Measurements from ENCODE around the gene PRAC1.

DNA sequence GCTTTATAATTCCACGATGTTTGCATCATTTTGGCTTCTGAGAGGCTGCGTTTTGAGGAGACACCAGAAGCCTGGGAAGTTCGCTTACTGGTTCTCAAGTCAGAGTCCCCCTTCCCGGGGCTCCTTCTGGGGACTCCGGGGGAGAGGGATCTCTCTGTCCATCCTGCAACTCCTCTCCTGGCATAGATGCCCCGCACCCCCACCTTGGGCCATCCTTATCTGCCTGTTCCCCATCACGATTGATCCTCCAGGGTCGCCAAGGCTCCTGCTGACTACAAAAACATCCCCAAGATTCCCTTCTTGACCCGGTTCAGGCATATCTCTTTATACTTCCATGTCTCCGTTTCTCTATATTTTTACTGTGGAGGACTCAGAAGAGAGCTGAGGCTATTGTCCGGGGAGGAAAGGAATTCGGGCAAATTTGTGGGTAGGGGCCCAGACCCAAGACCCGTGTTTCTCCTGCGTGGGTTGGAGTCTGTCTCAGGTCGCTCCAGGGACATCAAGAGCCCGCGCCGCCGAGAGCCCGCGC, 24.7 kb upstream of the PRAC1 start:
- TF ChIP-seq, protein P1, sequence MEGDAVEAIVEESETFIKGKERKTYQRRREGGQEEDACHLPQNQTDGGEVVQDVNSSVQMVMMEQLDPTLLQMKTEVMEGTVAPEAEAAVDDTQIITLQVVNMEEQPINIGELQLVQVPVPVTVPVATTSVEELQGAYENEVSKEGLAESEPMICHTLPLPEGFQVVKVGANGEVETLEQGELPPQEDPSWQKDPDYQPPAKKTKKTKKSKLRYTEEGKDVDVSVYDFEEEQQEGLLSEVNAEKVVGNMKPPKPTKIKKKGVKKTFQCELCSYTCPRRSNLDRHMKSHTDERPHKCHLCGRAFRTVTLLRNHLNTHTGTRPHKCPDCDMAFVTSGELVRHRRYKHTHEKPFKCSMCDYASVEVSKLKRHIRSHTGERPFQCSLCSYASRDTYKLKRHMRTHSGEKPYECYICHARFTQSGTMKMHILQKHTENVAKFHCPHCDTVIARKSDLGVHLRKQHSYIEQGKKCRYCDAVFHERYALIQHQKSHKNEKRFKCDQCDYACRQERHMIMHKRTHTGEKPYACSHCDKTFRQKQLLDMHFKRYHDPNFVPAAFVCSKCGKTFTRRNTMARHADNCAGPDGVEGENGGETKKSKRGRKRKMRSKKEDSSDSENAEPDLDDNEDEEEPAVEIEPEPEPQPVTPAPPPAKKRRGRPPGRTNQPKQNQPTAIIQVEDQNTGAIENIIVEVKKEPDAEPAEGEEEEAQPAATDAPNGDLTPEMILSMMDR (IDR thresholded peaks at IDR 0.05): no peak
- no peak for TF ChIP-seq POLR2A (IDR thresholded peaks at IDR 0.05)
